ENCODE measurements around the gene C1QTNF1.
"Not testable (repeated sequence)": the region's sequence is repeated elsewhere in the genome, so short reads cannot be mapped to it uniquely, and the experiment has no call there.

C1QTNF1 gene

DNA sequence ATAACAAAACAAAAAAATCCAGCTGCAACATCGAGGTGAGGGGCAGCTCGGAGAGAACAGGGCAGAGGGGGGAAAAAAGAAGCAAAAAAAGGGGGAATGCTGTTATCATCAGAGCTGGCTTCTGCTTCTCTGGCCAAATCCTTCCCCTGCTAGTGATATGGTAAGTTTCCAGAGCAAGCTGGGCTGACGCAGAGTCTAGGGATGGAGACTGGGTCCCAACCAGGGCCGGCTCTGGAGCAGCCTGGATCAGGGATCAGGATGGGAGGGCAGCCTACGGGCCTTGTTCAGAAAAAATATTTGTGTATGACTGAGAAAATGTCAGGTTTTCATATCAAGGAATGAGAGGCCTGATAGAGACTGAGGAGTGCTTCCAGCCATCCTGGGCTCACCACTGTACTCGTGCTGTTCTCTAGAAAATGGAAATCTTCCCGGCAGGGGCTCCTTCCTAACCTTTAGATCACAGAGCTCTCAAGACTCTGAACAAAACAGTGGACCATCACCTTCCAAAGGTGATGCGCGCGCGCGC lies 726 bp upstream of the C1QTNF1 start:
- no peak for DNase-seq (ENCODE audit: low spot score)

GRCh38 chr17:79024901-79025737 lies 1.1 kb downstream of the C1QTNF1 start:
- no peak for DNase-seq (ENCODE audit: low spot score)

GRCh38 chr17:79026376-79027273 lies 2.7 kb downstream of the C1QTNF1 start:
- no peak for DNase-seq (ENCODE audit: low spot score)

GRCh38 chr17:79027274-79027924 lies 3.4 kb downstream of the C1QTNF1 start:
- DNase-seq (ENCODE audit: low spot score), result no peak

DNA sequence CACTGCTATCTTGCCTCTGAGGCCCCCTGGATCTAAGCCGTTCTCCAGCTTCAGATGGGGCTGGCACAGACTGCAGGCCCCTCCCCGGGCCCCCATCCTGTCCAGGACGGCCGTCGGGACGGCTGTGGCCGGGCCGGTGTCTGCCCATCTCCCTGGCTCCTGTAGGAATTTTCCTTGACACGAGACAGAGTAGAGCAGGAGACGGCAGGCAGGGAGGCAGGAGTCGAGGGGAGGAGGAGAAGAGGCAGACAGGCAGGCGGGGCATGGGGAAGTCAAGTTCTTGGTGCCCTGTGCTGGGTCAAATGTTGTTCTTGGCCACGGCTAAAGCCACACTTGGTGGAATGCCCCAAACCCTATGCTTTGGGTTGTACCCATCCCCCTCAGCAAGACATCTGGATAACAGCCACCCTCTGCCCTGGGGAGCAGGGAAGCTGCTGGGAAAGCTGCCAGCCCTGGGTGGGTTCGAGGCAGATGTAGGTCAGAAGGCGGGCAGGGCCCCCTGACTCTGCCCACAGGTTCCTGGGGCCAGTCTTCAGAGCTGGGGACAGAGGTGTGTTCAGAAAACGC lies 4.0 kb downstream of the C1QTNF1 start:
- DNase-seq (ENCODE audit: low spot score), result no peak

DNA sequence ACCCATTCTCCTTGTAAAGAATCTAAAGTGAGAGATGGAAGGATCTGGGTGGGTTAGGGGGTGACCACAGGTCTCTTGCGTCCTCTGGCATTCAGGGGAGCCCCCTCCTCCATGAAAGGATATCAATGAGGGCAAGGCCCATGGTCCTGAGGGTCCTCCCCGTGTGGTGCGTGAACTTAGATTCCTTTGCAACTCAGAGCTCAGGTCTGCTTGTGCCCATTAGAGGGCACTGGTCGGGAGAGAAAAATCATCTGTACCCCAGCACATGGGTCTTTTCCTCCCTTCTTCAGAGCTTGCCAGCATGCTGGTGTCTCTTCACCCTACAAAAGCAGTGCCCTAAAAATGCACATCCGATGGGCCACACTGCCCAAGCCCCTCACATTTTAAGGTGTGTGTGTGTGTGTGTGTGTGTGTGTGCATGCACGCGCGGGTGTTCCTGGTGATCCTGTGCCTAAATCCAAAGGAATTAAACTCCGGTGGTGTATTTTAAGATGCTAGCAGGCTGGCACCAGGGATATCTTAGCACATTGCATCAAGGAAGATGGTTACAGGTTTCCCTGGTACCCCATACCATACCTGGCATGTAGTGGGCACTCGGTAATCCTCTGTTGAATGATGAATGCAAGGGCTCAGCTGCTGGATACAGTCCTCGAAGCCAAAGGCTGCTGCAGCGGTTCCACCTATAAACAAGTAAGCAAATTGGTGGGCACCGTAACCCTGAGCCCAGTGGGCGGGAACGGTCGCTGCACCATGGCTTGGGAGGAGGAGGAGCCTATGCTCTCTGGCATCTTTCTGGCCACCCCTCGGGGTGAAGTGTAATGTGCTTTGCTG lies 4.7 kb downstream of the C1QTNF1 start:
- no peak for DNase-seq (ENCODE audit: low spot score)

GRCh38 chr17:79029327-79030009 lies 5.5 kb downstream of the C1QTNF1 start:
- DNase-seq (ENCODE audit: low spot score), result no peak

DNA sequence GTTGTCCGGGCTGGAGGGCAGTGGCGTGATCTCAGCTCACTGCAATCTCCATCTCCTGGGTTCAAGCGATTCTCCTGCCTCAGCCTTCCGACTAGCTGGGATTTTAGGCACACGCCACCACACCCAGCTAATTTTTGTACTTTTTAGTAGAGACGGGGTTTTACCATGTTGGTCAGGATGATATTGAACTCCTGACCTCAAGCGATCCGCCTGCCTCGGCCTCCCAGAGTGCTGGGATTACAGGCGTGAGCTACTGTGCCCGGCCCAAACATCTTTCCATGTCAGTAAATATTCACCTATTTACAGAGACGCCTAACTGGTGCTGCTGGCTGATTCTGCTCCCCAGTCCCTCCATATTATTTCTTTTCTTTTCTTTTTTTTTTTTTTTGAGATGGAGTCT lies 6.7 kb downstream of the C1QTNF1 start:
- DNase-seq (ENCODE audit: low spot score), result not testable (repeated sequence)

DNA sequence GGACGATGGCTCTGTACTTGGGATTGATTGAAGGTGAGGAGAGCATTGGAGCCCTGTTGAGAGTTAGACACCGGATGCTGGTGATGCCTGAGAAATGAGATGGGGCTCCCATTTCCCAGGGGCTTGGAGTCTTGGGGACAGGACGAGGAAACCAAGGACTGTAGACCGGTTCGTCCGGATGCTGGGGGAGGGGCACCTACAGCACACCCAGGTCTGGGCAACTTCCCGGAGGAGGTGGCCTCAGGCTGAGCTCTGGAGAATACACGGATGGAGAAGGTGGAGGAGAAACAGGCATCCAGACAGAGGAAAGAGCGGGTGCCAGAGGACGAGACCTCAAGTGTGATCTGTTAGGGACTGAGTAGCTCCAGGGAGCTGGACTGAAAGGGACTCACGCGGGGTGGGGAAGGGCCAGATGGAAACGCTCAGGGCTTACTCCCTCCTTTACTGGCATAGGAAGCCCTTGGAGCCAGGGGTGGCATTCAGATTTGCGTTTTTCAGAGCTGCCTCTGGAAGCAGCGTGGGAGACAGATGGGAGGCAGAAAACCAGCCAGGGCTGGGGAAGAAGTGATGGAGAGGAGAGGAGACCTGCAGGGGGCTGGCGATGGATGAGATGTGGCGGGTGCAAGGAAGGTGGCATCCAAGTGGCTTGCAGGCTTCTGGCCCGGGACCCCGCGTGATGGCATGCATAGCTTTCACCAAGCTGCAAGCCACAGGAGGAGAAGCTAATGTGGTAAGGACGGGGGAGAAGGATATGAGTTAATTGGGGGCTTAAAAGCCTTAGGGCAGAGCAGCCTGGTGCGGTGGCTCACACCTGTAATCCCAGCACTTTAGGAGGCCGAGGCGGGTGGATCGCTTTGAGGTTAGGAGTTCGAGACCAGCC lies 8.3 kb downstream of the C1QTNF1 start:
- no peak for DNase-seq (ENCODE audit: low spot score)

DNA sequence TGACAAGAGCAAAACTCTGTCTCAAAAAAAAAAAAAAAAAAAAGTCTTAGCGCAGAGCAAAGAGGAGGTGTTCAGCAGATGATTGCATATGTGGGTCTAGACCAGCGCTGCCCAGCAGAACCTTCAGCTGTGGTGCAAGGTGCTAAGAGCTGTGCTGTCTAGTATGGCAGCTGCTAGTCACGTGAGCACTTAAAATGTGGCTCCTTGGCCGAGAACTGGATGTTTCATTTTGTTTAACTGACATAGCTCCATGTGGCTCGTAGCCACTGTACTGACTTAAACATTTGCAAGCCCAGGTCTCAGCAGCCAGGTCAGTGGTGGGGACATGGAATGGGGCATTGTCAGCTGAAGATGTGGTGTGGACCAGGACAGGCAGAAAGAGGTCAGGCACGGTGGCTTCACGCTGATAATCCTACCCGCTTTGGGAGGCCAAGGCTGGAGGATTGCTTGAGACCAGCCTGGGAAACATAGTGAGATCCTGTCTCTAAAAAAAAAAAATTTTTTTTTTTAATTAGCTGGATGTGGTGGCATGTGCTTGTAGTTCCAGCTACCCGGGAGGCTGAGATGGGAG lies 9.2 kb downstream of the C1QTNF1 start:
- no peak for DNase-seq (ENCODE audit: low spot score)

DNA sequence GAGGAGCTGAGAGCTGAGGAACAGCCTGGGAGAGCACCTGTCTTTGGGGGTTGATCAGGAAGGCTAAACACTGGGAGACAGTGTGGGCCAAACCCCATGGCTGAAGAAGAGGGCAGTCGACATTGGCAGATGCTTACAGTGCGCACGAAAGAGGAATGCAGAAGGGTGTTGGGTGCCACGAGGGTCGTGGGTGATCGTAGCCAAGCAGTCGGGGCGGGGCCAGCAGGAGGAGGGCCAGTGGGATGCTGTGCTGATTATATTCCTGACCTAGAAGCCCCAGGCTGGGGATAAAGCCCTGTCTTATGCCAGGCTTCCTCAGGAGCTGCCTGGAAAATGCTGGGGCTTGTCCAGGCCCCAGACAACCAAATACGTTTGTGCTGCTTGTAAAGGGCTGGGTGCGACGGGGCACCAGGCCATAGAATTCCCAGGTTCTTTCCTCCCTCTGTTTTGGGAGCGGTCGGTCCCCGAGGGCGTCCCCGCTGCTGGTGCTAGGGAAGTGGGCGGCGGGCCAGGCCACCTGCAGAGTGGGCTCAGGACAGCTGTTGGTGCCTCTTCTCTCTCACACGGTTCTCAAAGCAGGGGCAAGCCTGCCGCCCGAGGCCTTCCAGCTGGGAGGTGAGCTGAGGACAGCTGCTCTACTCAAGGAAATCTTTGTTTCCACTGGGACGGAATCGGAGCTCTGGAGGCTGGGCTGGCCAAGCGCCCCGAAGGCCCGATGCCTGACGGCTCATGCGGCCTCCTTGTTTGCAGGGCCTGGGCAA lies 10.0 kb downstream of the C1QTNF1 start:
- DNase-seq (ENCODE audit: low spot score), result no peak

DNA sequence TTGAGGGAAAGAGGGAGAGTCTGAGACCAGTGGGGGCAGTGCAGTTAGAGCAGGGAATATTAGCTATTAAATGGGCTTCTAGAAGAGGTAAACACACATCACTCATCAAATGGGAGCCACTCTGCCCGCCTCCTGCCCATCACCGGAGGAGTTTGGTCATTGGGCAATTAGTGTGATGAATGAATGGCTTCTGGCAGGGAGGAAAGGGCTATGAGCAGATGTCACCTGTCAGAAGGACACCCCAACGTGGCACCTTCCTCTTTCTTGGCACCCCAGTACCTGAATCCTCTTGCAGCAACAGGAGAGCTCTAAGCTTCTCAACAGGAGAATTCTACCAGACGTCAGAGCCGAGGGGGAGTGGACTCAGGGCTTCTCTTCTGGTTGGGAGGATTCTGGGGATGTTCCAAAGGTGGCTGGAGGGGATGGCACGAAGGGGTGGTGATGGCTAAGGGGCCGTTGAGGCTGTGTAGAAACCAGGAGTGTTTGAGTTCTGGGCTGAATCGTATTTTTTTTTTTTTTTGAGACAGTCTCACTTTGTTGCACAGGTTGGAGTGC lies 11.0 kb downstream of the C1QTNF1 start:
- DNase-seq (ENCODE audit: low spot score), result no peak

GRCh38 chr17:79035686-79036085 lies 11.7 kb downstream of the C1QTNF1 start:
- DNase-seq (ENCODE audit: low spot score), result no peak

GRCh38 chr17:79036181-79036580 lies 12.2 kb downstream of the C1QTNF1 start:
- no peak for DNase-seq (ENCODE audit: low spot score)

GRCh38 chr17:79036596-79036995 lies 12.6 kb downstream of the C1QTNF1 start:
- no peak for DNase-seq (ENCODE audit: low spot score)

GRCh38 chr17:79038545-79039135 lies 14.7 kb downstream of the C1QTNF1 start:
- DNase-seq (ENCODE audit: low spot score), result no peak

GRCh38 chr17:79039171-79039570 lies 15.2 kb downstream of the C1QTNF1 start:
- DNase-seq (ENCODE audit: low spot score), result no peak

DNA sequence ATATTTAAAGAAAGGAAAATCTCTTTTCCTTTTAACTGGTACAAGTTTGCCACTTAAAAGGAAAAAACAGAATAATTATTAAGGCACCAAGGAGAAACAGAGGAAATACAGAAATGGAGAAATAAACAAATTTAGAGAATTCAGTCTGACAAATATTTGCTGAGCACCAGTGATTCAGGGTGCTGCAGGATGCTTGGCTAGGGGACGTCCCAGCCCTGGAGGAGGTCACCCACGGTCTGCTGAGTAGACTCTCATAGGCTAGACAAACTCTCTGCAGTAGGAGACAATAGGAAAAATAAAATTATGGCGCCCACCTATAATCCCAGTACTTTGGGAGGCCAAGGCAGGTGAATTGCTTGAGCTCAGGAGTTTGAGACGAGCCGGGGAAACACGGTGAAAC lies 15.9 kb downstream of the C1QTNF1 start:
- DNase-seq (ENCODE audit: low spot score), result no peak
